Fibroblast of pulmonary artery (primary cell): ENCODE results near the gene C1orf198.

ENCODE experiments used
- DNase-seq: peaks from one replicate; pipeline ENCODE4 v3.0.0-alpha.2; 2010; ENCODE audit warnings: low read depth
- H3K4me3 ChIP-seq: replicated peaks from 2 replicates; pipeline ENCODE4 v1.5.1; 2011; ENCODE audit warnings: low read depth, mild to moderate bottlenecking, control low read depth, low read length, moderate library complexity
- TF ChIP-seq, protein P1 (sequence below): IDR thresholded peaks from 2 replicates; pipeline ENCODE4 v1.5.1; 2011; ENCODE audit warnings: mild to moderate bottlenecking, control low read depth, low read length, inconsistent platforms; ENCODE audit errors: missing control alignments

C1orf198 gene

DNA sequence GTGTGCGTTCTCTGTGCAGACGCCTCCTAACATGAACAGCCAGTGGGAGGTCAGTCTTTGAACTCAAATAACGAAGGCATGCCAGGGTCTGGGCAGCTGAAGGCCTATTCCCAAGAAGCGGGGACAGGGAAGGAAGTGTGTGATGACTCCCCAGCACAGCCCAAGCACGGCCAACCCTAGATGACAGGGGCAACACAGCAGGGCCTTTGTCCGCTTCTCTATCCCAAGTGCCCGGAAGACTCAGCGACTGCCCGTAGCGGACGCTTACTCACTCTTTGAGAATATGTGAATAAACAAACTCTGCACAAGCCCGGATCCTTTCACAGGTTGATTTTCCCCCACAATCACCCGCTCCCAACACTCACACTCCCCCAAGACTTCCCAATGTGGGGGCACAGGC is 11.2 kb downstream of the C1orf198 start:
- DNase-seq, result no peak
- TF ChIP-seq, protein P1, sequence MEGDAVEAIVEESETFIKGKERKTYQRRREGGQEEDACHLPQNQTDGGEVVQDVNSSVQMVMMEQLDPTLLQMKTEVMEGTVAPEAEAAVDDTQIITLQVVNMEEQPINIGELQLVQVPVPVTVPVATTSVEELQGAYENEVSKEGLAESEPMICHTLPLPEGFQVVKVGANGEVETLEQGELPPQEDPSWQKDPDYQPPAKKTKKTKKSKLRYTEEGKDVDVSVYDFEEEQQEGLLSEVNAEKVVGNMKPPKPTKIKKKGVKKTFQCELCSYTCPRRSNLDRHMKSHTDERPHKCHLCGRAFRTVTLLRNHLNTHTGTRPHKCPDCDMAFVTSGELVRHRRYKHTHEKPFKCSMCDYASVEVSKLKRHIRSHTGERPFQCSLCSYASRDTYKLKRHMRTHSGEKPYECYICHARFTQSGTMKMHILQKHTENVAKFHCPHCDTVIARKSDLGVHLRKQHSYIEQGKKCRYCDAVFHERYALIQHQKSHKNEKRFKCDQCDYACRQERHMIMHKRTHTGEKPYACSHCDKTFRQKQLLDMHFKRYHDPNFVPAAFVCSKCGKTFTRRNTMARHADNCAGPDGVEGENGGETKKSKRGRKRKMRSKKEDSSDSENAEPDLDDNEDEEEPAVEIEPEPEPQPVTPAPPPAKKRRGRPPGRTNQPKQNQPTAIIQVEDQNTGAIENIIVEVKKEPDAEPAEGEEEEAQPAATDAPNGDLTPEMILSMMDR, result no peak
- no peak overlapping the region for H3K4me3 ChIP-seq

DNA sequence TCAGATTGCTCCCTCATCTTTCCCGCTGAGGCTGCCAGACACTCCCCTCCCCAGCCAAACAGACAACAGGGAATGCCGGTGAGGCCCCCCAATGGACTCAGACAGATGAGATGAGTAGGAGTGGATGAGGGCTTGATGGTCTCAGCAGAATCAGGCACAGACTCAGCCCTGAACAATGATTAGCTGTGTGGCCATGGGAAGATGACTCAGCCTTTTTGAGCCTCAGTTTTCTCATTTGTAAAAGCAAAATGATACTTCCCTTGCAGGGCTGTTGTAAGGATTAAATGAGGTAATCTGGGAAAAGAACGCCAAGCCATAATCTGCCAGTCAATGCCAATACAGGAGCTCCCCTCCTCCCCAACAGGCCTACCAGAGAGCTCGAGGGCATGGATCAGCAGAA is 12.4 kb downstream of the C1orf198 start:
- TF ChIP-seq, protein P1, result no peak
- DNase-seq, result no peak
- no peak overlapping the region for H3K4me3 ChIP-seq

DNA sequence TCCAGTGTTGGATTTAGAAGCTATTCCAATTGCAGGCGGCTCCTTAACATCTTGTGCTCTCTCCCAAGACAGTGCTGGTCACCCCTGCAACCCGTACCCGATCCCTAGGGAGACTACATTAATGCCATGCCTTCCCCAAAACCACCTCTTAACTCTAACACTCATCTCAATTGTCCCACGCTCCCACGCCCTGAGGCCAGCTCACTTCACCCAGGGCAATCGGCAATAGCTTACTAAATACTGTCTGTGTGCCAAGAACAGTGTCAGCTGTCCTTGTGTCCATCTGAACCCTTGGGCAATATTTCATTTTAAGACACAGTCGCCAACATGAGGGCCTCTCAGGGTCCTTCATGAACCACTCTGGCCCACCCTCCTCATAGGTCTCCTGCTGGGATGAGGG is 13.9 kb downstream of the C1orf198 start:
- H3K4me3 ChIP-seq, result no peak overlapping the region
- DNase-seq, result no peak
- TF ChIP-seq, protein P1, result no peak

DNA sequence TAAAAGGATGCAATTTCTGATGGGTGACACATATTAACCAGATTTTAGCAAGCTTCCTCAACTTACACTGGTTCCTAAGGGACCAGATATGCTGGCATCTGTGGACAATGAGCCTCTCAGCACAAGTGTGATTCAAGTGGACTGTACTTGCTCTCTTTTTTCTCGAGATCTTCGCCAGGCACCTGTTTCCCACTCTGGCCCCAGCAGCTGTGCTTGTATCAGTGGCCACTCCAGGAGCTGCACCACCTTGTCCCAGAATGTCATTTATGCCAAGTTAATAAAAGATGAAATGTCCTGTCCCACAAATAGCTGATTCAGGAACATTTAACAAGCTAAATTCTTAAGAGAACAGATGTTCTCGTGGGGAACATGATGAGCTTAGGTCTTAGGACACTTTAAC is 14.6 kb downstream of the C1orf198 start:
- DNase-seq, result no peak
- no peak overlapping the region for H3K4me3 ChIP-seq
- TF ChIP-seq, protein P1, result no peak

DNA sequence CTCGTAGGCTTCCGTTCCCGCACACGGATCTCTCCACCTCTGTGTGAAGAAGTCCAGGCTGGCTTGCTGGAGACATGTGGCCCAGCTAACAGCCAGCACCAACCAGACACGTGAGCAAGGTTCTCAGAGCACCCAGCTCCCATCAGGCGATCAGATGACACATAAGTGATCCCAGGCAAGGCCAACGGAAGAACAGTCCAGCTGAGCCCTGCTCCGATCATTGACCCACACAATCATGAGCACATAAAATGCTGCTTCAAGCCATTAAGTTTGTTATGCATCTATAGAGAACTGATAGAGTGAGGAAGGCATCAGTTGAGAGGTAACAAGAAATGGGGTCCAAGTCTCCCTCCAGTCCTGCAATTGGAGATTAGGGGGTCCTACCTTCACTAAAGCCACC is 15.4 kb downstream of the C1orf198 start:
- DNase-seq, result no peak
- no peak overlapping the region for H3K4me3 ChIP-seq
- TF ChIP-seq, protein P1, result no peak

DNA sequence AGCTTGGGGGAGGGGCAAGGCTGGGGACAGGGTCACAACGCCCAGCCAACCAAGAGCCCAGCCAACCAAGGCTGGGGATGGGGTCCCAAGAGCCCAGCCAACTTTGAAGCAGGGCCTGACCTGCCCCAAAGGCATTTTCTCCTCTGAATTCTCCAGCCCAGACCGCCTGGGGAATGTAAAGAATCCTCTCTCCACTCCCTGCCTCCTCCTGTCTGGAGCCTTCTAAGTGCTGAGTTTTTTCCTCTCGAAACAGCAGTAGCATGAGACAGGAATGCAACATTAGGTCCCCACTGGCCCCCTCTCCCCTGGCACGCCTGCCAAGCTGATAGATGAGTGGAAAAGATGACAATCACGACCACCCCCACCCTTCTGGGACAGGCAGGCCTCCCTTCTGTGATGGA is 17.0 kb downstream of the C1orf198 start:
- H3K4me3 ChIP-seq, result no peak overlapping the region
- TF ChIP-seq, protein P1, result no peak
- peak; percentile 63 for DNase-seq

DNA sequence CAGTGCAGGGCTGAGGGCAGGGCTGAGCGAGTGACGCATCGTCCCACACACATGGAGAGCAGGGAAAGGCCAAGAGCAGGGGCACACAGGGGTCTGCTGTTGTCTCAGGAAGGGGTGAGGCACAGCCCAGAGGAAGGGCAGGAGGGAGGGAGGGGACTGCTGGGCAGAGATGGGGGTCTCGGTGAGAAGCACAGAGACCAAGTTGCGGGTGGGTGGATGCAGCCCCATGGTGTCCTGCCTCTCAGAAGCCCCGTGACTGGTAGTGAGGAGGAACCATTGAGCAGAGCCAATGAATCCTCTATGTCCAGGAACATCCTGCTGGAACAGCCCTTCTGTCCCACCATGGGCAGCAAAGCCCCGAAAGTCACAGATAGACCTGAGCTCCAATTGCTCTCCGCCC is 17.8 kb downstream of the C1orf198 start:
- TF ChIP-seq, protein P1, result no peak
- H3K4me3 ChIP-seq, result no peak overlapping the region

More for the DNA sequence above, 17.8 kb downstream of the C1orf198 start:
- DNase-seq, result no peak
